AG09309 (cell line): ENCODE data around the gene PEPD.

ENCODE experiments used
- DNase-seq: peaks from one replicate; pipeline ENCODE4 v3.0.0-alpha.2; 2010; ENCODE audit warnings: low read depth
- H3K4me3 ChIP-seq: 2 replicates; pipeline ENCODE4 v1.5.1; 2011; ENCODE audit warnings: mild to moderate bottlenecking, low read depth, low read length, moderate library complexity; ENCODE audit not compliant: control insufficient read depth
- CTCF ChIP-seq: IDR thresholded peaks from 2 replicates; pipeline ENCODE4 v1.5.1; 2011; ENCODE audit warnings: mild to moderate bottlenecking, low read depth, low read length, inconsistent platforms; ENCODE audit not compliant: insufficient read depth, control insufficient read depth; ENCODE audit errors: missing control alignments

PEPD gene

GRCh38 chr19:33412601-33413425 is 108.8 kb downstream of the PEPD start:
- DNase-seq: no peak
- H3K4me3 ChIP-seq: no peak overlapping the region
- no peak for TF ChIP-seq CTCF

GRCh38 chr19:33411621-33412180 is 109.9 kb downstream of the PEPD start:
- TF ChIP-seq CTCF: no peak
- DNase-seq: no peak
- no peak overlapping the region for H3K4me3 ChIP-seq

GRCh38 chr19:33410915-33411401 is 110.6 kb downstream of the PEPD start:
- TF ChIP-seq CTCF: no peak
- no peak overlapping the region for H3K4me3 ChIP-seq
- no peak for DNase-seq

- DNase-seq: no peak
- no peak overlapping the region for H3K4me3 ChIP-seq
- TF ChIP-seq CTCF: no peak
Measured at GRCh38 chr19:33409906-33410685, 111.5 kb downstream of the PEPD start.

GRCh38 chr19:33408538-33409434 is 112.8 kb downstream of the PEPD start:
- no peak for TF ChIP-seq CTCF
- H3K4me3 ChIP-seq: no peak overlapping the region
- no peak for DNase-seq

- TF ChIP-seq CTCF: no peak
- no peak overlapping the region for H3K4me3 ChIP-seq
- DNase-seq: no peak
Measured at GRCh38 chr19:33408116-33408515, 113.5 kb downstream of the PEPD start.
